ENCODE results near the gene SART3. TPM values are rescaled to one million over a fixed set of nuclear protein-coding genes. Genes with fewer than 3 reads are reported as not detected.

Gene SART3
- total and polyA plus RNA-seq, 2 of the 8 experiments (the other 6 are each of a cell fraction or from before 2014, with no cell fraction given): 16.0 to 103 TPM

GRCh38 chr12:108607981-108608600, 47.1 kb upstream of the SART3 start (continued):
- no peak for TF ChIP-seq RBBP5 (IDR thresholded peaks at IDR 0.05; ENCODE audit: borderline replicate concordance, low read depth, low read length)
- no peak for TF ChIP-seq CHD1 (IDR thresholded peaks at IDR 0.05; ENCODE audit: low read depth, low read length)

All from H1 (cell line).